ENCODE results near the gene BTBD6. TPM values are rescaled to one million over a fixed set of nuclear protein-coding genes. Genes with fewer than 3 reads are reported as not detected.

The BTBD6 gene
- total and polyA plus RNA-seq, 2 experiments from 2014 or later: 2.2 to 11.6 TPM

DNA sequence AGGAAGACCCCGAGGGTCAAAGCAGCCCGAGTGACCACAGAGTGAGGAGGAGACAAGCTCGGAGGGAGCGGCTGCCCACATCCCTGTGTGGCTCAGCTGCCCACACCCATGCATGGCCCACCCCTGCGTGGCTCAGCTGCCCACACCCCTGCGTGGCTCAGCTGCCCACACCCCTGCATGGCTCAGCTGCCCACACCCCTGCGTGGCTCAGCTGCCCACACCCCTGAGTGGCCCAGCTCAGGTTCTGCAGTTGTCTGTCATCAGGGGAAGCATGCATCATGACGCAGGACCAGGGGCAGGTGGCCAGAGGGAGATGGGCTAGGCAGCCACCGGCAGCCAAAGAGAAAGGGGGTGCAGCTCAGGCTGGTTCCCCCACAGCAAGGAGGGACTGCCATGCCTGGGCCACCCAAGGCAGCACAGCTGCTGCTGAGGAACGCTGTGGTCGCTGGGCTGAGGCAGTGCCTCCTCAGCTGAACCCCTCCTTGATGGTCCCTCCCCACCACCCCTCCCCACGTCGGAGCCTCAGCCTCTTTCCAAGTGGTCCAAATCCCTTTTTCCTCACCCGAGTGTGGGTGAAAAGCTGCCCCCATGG lies 33.9 kb upstream of the BTBD6 start:
- H3K36me3 Mint-ChIP-seq (ENCODE audit: low read depth): peaks cover 3% of the 10 kb centered on the region; the same call in 1 of the 3 replicates
- Histone ChIP-seq H4K20me1 (replicated peaks; ENCODE audit: insufficient read depth) (no peaks in the 10 kb centered on the region; the same call in 1 of the 2 replicates), H2AFZ (no peak overlapping the region), H3K4me3 (no peak overlapping the region), H3K4me2 (no peak overlapping the region), H3K36me3 (ENCODE audit: insufficient read depth) (no peaks in the 10 kb centered on the region), H3K27me3 (ENCODE audit: insufficient read depth) (no peaks in the 10 kb centered on the region), H3F3A (replicated peaks; ENCODE audit: low read depth) (no peaks in the 10 kb centered on the region), H3K4me1 (ENCODE audit: insufficient read depth) (no peaks in the 10 kb centered on the region), H3K9me2 (ENCODE audit: insufficient read depth) (no peaks in the 10 kb centered on the region), H3K27ac (ENCODE audit: low read depth) (no peak overlapping the region), H3K79me2 (replicated peaks; ENCODE audit: insufficient read depth) (no peaks in the 10 kb centered on the region)
- H3K27ac Mint-ChIP-seq: no peak overlapping the region
- DNase-seq (ENCODE audit: low spot score): no peak
- TF ChIP-seq NANOG (IDR thresholded peaks at IDR 0.05; ENCODE audit: borderline replicate concordance) (no peak), CREB1 (CRISPR knock-in tag; IDR thresholded peaks at IDR 0.05; ENCODE audit: low read depth) (no peak), ZNF114 (CRISPR knock-in tag; IDR thresholded peaks at IDR 0.05) (no peak), EZH2phosphoT487 (IDR thresholded peaks at IDR 0.05; ENCODE audit: unreplicated experiment) (no peak), POLR2AphosphoS5 (IDR thresholded peaks at IDR 0.05; ENCODE audit: low read depth) (no peak), STAT1 (IDR thresholded peaks at IDR 0.05; ENCODE audit: unreplicated experiment) (no peak), ZNF331 (CRISPR knock-in tag; IDR thresholded peaks at IDR 0.05; ENCODE audit: low read depth) (no peak), JUNB (IDR thresholded peaks at IDR 0.05; ENCODE audit: unreplicated experiment) (no peak), EZH2 (IDR thresholded peaks at IDR 0.05; ENCODE audit: low read depth, unreplicated experiment) (no peak)
- TF ChIP-seq, protein P1, sequence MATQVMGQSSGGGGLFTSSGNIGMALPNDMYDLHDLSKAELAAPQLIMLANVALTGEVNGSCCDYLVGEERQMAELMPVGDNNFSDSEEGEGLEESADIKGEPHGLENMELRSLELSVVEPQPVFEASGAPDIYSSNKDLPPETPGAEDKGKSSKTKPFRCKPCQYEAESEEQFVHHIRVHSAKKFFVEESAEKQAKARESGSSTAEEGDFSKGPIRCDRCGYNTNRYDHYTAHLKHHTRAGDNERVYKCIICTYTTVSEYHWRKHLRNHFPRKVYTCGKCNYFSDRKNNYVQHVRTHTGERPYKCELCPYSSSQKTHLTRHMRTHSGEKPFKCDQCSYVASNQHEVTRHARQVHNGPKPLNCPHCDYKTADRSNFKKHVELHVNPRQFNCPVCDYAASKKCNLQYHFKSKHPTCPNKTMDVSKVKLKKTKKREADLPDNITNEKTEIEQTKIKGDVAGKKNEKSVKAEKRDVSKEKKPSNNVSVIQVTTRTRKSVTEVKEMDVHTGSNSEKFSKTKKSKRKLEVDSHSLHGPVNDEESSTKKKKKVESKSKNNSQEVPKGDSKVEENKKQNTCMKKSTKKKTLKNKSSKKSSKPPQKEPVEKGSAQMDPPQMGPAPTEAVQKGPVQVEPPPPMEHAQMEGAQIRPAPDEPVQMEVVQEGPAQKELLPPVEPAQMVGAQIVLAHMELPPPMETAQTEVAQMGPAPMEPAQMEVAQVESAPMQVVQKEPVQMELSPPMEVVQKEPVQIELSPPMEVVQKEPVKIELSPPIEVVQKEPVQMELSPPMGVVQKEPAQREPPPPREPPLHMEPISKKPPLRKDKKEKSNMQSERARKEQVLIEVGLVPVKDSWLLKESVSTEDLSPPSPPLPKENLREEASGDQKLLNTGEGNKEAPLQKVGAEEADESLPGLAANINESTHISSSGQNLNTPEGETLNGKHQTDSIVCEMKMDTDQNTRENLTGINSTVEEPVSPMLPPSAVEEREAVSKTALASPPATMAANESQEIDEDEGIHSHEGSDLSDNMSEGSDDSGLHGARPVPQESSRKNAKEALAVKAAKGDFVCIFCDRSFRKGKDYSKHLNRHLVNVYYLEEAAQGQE (IDR thresholded peaks at IDR 0.05; ENCODE audit: unreplicated experiment): no peak
- TF ChIP-seq, protein P2, sequence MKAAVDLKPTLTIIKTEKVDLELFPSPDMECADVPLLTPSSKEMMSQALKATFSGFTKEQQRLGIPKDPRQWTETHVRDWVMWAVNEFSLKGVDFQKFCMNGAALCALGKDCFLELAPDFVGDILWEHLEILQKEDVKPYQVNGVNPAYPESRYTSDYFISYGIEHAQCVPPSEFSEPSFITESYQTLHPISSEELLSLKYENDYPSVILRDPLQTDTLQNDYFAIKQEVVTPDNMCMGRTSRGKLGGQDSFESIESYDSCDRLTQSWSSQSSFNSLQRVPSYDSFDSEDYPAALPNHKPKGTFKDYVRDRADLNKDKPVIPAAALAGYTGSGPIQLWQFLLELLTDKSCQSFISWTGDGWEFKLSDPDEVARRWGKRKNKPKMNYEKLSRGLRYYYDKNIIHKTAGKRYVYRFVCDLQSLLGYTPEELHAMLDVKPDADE (IDR thresholded peaks at IDR 0.05): no peak
- TF ChIP-seq, protein P3, sequence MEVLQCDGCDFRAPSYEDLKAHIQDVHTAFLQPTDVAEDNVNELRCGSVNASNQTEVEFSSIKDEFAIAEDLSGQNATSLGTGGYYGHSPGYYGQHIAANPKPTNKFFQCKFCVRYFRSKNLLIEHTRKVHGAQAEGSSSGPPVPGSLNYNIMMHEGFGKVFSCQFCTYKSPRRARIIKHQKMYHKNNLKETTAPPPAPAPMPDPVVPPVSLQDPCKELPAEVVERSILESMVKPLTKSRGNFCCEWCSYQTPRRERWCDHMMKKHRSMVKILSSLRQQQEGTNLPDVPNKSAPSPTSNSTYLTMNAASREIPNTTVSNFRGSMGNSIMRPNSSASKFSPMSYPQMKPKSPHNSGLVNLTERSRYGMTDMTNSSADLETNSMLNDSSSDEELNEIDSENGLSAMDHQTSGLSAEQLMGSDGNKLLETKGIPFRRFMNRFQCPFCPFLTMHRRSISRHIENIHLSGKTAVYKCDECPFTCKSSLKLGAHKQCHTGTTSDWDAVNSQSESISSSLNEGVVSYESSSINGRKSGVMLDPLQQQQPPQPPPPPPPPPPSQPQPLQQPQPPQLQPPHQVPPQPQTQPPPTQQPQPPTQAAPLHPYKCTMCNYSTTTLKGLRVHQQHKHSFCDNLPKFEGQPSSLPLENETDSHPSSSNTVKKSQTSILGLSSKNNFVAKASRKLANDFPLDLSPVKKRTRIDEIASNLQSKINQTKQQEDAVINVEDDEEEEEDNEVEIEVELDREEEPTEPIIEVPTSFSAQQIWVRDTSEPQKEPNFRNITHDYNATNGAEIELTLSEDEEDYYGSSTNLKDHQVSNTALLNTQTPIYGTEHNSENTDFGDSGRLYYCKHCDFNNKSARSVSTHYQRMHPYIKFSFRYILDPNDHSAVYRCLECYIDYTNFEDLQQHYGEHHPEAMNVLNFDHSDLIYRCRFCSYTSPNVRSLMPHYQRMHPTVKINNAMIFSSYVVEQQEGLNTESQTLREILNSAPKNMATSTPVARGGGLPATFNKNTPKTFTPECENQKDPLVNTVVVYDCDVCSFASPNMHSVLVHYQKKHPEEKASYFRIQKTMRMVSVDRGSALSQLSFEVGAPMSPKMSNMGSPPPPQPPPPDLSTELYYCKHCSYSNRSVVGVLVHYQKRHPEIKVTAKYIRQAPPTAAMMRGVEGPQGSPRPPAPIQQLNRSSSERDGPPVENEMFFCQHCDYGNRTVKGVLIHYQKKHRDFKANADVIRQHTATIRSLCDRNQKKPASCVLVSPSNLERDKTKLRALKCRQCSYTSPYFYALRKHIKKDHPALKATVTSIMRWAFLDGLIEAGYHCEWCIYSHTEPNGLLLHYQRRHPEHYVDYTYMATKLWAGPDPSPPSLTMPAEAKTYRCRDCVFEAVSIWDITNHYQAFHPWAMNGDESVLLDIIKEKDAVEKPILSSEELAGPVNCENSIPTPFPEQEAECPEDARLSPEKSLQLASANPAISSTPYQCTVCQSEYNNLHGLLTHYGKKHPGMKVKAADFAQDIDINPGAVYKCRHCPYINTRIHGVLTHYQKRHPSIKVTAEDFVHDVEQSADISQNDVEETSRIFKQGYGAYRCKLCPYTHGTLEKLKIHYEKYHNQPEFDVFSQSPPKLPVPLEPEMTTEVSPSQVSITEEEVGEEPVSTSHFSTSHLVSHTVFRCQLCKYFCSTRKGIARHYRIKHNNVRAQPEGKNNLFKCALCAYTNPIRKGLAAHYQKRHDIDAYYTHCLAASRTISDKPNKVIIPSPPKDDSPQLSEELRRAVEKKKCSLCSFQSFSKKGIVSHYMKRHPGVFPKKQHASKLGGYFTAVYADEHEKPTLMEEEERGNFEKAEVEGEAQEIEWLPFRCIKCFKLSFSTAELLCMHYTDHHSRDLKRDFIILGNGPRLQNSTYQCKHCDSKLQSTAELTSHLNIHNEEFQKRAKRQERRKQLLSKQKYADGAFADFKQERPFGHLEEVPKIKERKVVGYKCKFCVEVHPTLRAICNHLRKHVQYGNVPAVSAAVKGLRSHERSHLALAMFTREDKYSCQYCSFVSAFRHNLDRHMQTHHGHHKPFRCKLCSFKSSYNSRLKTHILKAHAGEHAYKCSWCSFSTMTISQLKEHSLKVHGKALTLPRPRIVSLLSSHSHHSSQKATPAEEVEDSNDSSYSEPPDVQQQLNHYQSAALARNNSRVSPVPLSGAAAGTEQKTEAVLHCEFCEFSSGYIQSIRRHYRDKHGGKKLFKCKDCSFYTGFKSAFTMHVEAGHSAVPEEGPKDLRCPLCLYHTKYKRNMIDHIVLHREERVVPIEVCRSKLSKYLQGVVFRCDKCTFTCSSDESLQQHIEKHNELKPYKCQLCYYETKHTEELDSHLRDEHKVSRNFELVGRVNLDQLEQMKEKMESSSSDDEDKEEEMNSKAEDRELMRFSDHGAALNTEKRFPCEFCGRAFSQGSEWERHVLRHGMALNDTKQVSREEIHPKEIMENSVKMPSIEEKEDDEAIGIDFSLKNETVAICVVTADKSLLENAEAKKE (CRISPR knock-in tag; IDR thresholded peaks at IDR 0.05): no peak
- TF ChIP-seq, protein P4, sequence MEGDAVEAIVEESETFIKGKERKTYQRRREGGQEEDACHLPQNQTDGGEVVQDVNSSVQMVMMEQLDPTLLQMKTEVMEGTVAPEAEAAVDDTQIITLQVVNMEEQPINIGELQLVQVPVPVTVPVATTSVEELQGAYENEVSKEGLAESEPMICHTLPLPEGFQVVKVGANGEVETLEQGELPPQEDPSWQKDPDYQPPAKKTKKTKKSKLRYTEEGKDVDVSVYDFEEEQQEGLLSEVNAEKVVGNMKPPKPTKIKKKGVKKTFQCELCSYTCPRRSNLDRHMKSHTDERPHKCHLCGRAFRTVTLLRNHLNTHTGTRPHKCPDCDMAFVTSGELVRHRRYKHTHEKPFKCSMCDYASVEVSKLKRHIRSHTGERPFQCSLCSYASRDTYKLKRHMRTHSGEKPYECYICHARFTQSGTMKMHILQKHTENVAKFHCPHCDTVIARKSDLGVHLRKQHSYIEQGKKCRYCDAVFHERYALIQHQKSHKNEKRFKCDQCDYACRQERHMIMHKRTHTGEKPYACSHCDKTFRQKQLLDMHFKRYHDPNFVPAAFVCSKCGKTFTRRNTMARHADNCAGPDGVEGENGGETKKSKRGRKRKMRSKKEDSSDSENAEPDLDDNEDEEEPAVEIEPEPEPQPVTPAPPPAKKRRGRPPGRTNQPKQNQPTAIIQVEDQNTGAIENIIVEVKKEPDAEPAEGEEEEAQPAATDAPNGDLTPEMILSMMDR (conservative IDR thresholded peaks at IDR 0.05; ENCODE audit: low read depth in 2 of 2): no peak
- H3K4me3 Mint-ChIP-seq: no peak overlapping the region
- no peaks in the 10 kb centered on the region for H3K4me1 Mint-ChIP-seq
- no peaks in the 10 kb centered on the region; the same call in 2 of the 3 replicates for H3K9me3 Mint-ChIP-seq
- no peak for ATAC-seq
- H3K27me3 Mint-ChIP-seq (ENCODE audit: insufficient read depth, low read depth, poor library complexity): peaks cover 8% of the 10 kb centered on the region
